HG02981 (cell line): Measurements from ENCODE around the gene EEF2K.
A peak's percentile ranks its signal among the peaks of the same experiment; 100 is the strongest.
"Not testable (repeated sequence)": the region's sequence is repeated elsewhere in the genome, so short reads cannot be mapped to it uniquely, and the experiment has no call there.

ENCODE experiments used
- ATAC-seq: cut with Tn5 transposase; IDR thresholded peaks from one replicate; pipeline ENCODE4 v1.9.1; 2021; ENCODE audit warnings: mild to moderate bottlenecking, moderate library complexity; ENCODE audit not compliant: unreplicated experiment

Gene EEF2K

DNA sequence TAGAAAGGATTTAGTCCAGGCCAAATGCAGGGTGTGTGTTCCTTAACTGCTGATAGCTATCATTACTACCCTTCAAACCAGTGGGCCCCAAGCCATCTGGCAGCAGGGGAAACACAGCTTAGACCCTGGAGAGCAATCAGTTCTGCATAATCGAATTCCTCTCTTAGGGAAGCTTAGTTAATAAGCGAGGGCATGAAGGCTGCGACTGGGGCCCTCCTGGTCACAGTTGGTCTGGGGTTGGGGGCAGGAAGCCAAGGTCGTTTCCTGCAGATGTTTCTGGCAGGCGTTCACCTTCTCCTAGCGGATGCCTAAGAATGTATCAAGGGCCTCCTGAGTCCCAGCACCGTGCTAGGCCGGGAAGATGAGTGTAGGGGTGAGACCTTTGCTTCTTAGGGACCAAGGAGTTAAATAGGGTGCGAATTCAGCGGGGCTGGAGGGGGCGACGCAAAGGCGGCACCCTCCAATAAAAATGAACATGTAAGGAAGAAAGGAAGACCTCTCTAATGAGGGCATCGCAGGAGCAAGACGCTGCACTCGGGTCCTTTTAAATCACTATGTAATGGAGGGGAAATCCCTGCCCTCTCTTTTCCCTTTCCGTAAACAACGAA is 16.5 kb upstream of the EEF2K start:
- ATAC-seq = no peak

GRCh38 chr16:22190081-22190775 is 15.8 kb upstream of the EEF2K start:
- peak; percentile 55 for ATAC-seq

GRCh38 chr16:22190776-22191531 is 15.1 kb upstream of the EEF2K start:
- ATAC-seq = peak; percentile 43

GRCh38 chr16:22191532-22192260 is 14.4 kb upstream of the EEF2K start:
- no peak for ATAC-seq

GRCh38 chr16:22192261-22193062 is 13.6 kb upstream of the EEF2K start:
- peak; percentile 21 for ATAC-seq

GRCh38 chr16:22193063-22193411 is 13.0 kb upstream of the EEF2K start:
- ATAC-seq = no peak

DNA sequence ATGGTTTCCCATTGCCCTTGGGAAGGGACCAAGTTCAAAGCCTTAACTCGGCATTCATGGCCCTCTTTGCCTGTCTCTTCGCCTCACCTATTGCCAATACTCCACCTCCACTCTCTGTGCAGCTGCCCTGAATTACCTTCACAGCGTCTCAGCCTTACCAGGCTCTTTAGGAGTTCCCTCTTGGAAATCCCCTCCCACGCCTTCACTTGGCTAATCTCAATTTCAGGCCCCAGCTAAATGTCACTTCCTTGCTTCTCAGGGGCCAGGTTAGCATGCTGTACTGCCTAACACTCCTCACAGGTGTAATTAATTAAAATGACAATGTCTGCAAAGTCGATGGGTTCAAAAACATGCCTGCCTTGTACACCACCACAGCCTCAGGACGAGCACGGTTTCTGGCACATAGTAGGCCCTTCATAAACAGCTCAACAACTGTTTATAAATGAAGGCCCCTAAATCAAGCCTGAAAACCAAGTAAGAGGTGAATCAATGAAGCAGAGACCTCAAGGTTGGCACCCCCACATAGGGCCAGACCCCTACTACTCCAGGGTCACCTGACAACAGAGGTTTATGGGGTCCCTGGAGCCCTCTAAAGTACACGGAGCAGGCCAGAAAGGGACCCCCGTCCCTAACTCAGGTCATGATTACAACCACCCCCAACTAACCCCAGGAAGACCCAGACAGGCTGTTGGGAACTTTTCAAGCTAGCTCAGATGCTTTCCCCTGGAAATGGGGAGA is 11.2 kb upstream of the EEF2K start:
- ATAC-seq = no peak

DNA sequence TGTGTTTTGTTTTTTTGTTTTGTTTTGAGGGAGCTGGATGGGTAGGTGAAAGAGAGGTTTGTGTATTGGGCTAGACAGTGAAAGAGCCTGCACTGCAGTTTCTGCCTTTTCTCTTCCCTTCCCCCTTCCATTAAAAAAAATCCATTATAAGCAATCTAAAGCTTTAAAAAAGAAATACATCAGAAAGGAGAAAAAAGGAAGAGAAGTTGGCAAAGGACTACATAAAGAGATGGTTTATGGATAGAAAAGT is 10.7 kb upstream of the EEF2K start:
- no peak for ATAC-seq

- no peak for ATAC-seq
Observed at GRCh38 chr16:22195695-22196558, 10.2 kb upstream of the EEF2K start.

DNA sequence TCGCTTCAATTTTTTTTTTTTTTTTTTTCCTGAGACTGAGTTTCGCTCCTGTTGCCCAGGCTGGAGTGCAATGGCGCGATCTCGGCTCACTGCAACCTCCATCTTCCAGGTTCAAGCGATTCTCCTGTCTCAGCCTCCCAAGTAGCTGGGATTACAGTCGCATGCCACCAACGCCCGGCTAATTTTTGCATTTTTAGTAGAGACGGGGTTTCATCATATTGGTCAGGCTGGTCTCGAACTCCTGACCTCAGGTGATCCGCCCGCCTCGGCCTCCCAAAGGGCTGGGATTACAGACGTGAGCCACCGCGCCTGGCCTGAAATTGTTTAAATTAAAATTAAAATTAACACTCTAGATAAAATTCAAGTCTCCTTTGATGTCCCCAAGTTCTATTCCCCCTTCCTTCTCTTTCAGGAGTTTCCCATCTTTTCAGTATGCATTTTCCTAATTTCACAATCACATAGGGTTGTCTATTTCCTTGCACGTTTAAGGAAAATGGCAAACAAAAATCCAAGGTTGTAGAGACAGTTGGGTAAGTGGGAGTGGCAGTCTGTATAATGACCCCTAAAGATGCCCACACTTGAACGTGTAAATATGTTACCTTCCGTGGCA is 9.4 kb upstream of the EEF2K start:
- ATAC-seq = not testable (repeated sequence)

DNA sequence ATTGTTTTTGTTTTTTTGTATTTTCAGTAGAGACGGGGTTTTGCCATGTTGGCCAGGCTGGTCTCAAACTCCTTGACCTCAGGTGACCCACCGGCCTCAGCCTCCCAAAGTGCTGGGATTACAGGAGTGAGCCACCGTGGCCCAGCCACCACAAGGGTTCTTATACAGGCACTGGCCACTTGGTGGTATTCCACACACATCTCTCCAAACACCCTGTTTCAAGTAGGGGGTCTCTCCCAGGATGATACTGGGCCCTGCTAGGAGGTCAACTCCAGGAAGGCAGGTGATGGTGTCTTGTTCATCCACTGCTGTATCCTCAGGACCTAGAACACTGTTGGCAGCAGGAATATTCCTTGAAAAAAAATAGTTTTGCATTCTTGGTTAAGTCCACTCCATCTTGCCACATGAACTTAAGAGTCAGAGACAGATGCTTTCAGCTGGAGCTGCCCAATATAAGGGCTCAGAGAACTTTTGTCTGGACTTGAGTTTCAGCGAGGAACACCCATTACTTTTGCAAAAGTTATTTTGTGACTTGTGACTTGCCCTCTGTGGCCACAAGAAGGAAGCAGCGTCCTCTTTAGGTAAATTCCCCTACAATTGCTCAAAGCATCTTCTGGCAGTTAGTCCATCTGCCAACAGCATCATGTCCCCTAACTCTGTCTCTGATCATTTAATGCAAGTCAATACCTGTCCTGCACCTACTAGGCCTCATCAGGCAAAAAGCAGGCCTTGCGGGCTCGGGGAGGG is 7.4 kb upstream of the EEF2K start:
- no peak for ATAC-seq

DNA sequence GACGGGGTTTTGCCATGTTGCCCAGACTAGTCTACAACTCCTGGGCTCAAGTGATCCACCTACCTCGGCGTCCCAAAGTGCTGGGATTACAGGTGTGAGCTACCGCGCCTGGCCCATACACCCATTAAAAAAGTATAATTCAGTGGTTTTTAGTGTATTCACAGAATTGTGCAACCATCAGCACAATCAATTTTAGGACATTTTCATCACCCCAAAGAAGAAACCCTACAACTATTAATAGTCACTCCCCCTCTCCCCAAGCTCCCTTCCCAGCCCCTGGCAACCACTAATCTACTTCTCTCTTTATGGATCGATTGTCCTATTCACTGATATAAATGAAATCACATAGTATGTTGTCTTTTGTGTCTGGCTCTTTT is 3.8 kb upstream of the EEF2K start:
- ATAC-seq = no peak

DNA sequence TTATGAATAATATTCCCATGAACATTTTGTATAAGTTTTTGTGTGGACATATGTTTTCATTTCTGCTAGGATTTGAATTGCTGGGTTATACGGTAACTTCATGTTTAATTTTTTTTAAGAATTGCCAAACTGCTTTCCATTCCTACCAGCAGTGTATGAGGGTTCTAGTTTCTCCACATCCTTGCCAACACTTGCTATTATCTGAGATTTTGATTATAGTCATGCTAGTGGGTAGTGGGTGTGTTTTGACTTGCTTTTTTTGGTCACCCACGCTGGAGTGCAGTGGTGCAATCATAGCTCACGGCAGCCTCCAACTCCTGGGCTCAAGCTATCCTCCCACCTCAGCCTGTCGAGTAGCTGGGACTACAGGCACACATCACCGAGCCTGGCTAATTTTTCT is 3.0 kb upstream of the EEF2K start:
- no peak for ATAC-seq

GRCh38 chr16:22204091-22204655 is 1.9 kb upstream of the EEF2K start:
- ATAC-seq = no peak

GRCh38 chr16:22205577-22206012 is 483 bp upstream of the EEF2K start:
- no peak for ATAC-seq

DNA sequence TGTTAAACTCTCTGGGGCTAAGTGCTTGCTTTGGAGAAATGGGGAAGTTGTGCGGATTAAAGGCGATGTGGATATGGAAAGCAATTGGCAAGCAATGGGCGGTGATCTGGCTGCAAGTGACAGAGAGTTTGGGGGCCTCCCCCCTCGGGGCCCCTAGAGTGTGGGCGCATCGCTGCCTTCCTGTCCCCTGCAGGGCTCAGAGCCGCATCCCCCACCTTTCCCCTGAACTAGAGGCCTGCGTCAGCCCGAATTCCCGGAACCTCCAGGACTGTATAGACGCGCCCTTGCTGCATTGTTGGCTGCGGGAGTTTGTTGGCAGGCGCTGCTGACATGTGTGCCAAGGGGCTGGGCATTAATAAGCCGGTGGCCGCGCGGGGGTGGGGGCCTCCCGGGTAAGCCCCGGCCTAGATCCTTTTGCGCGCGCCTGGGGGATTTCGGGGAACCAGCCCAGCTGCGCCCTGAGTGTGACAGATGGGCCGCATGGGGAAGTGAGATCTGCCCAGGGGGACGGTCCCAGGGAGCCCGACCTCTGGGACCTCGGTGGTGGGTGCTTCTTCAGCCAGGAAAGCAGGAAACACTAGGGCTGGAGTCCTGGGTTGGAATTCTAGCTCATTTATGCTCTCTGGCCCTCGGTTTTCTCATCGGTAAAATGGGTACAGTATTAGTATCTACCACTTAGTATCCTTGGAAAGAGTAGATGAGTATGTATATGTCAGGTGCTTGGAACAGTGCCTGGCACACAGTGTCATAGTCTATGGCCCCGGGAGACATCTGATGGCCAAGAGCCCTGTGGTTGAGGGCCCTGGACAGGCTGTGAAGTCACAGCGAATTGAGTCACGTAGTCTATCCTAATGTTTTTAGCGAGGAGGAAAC is 1.0 kb downstream of the EEF2K start:
- peak; percentile 46 for ATAC-seq
